Measurements from ENCODE around the gene CPT1B.

- no peak for TF ChIP-seq CTCF (IDR thresholded peaks at IDR 0.05)
- no peak for TF ChIP-seq POLR2A (IDR thresholded peaks at IDR 0.05)
These were observed 26.2 kb upstream of the CPT1B start for GRCh38 chr22:50604256-50605001.

Data from lower leg skin (tissue), 3 donors.